Keratinocyte (primary cell): ENCODE measurements around the gene FBN1. TPM values are rescaled to one million over a fixed set of nuclear protein-coding genes. Genes with fewer than 3 reads are reported as not detected.

Source experiments
- DNase-seq: peaks from one replicate; pipeline ENCODE4 v3.0.0-alpha.2; 2011; ENCODE audit warnings: low read depth, missing footprints, low spot score
- FAIRE-seq: peaks from 2 replicates; lab custom pipeline; 2011; peaks lifted over from hg19 to GRCh38; lab: Jason Lieb, UNC
- H2AFZ ChIP-seq: 2 replicates; pipeline ENCODE4 v1.6.0; 2012; ENCODE audit warnings: low read length, control low read depth, inconsistent platforms; ENCODE audit not compliant: control insufficient read depth
- H3K27ac ChIP-seq: 2 replicates; pipeline ENCODE4 v1.5.1; 2011; ENCODE audit warnings: low read length; ENCODE audit not compliant: control insufficient read depth, insufficient read depth
- H3K27me3 ChIP-seq: 3 replicates; pipeline ENCODE4 v1.6.0; 2011; ENCODE audit warnings: low read length; ENCODE audit not compliant: control insufficient read depth, insufficient read depth; ENCODE audit errors: extremely low read depth
- H3K36me3 ChIP-seq, 2 experiments: 2 replicates in 1 of 2; 3 replicates in 1 of 2; pipeline ENCODE4 v1.5.1; 2011; ENCODE audit warnings: low read length in 2 of 2, mild to moderate bottlenecking in 1 of 2; ENCODE audit not compliant: control insufficient read depth in 2 of 2, insufficient read depth in 2 of 2; ENCODE audit errors: extremely low read depth in 1 of 2
- H3K4me1 ChIP-seq: 3 replicates; pipeline ENCODE4 v1.5.1; 2011; ENCODE audit warnings: low read length; ENCODE audit not compliant: control insufficient read depth, insufficient read depth; ENCODE audit errors: extremely low read depth
- H3K4me2 ChIP-seq: 3 replicates; pipeline ENCODE4 v1.6.0; 2011; ENCODE audit warnings: low read depth, low read length; ENCODE audit not compliant: control insufficient read depth, insufficient read depth; ENCODE audit errors: extremely low read depth
- H3K4me3 ChIP-seq, 3 experiments: fragments of 200-600 bp in 1 of 3; sonication (generic) in 1 of 3; 2 replicates in 2 of 3; 3 replicates in 1 of 3; pipeline ENCODE4 v1.5.1; 2011 to 2016; ENCODE audit warnings: low read length in 3 of 3, mild to moderate bottlenecking in 3 of 3, control low read depth in 2 of 3, inconsistent platforms in 1 of 3, low read depth in 1 of 3, mixed read lengths in 1 of 3, mixed run types in 1 of 3, moderate library complexity in 1 of 3; ENCODE audit not compliant: control insufficient read depth in 2 of 3, insufficient read depth in 2 of 3; ENCODE audit errors: extremely low read depth in 1 of 3
- H3K79me2 ChIP-seq: 2 replicates; pipeline ENCODE4 v1.6.0; 2012; ENCODE audit warnings: low read length; ENCODE audit not compliant: control insufficient read depth, insufficient read depth
- H3K9ac ChIP-seq: 3 replicates; pipeline ENCODE4 v1.6.0; 2011; ENCODE audit warnings: low read length; ENCODE audit not compliant: control insufficient read depth, insufficient read depth; ENCODE audit errors: extremely low read depth
- H3K9me1 ChIP-seq: 3 replicates; pipeline ENCODE4 v1.6.0; 2011; ENCODE audit warnings: low read length; ENCODE audit not compliant: control insufficient read depth, insufficient read depth; ENCODE audit errors: extremely low read depth
- H3K9me3 ChIP-seq: 2 replicates; pipeline ENCODE4 v1.5.1; 2012; ENCODE audit warnings: low read depth, low read length; ENCODE audit not compliant: control insufficient read depth
- H4K20me1 ChIP-seq: 3 replicates; pipeline ENCODE4 v1.6.0; 2011; ENCODE audit warnings: low read length; ENCODE audit not compliant: control insufficient read depth, insufficient read depth; ENCODE audit errors: extremely low read depth
- CTCF ChIP-seq, 3 experiments: IDR thresholded peaks in 1 of 3; conservative IDR thresholded peaks in 1 of 3; optimal IDR thresholded peaks in 1 of 3; 2 replicates in 2 of 3; 3 replicates in 1 of 3; pipeline versions ENCODE3 to v1.5.1; 2011; ENCODE audit warnings: low read length in 3 of 3, mild to moderate bottlenecking in 3 of 3, moderate library complexity in 2 of 3, control low read depth in 1 of 3, inconsistent platforms in 1 of 3; ENCODE audit not compliant: insufficient read depth in 2 of 3; ENCODE audit errors: extremely low read depth in 1 of 3
- EZH2 ChIP-seq: IDR thresholded peaks from one replicate; pipeline ENCODE4 v1.6.1; 2012; ENCODE audit warnings: inconsistent platforms, mild to moderate bottlenecking, low read length, moderate library complexity
- dilution Hi-C: fragments of 300-500 bp; cut with MboI; formaldehyde crosslinking; loops from one replicate; pipeline ENCODE4 v1.7.0; 2020; ENCODE audit warnings: low sequenced_read_pairs; ENCODE audit not compliant: extremely low pct_ligation_motif_present
- polyA plus RNA-seq, 5 experiments: library from polyadenylated mRNA; depleted of rRNA in 3 of 5; stranded (reverse) in 3 of 5; stranded (forward) in 1 of 5; unstranded in 1 of 5; fragments of >200 nt; gene quantifications; 1 replicate in 1 of 5; 2 replicates in 3 of 5; 3 replicates in 1 of 5; pipeline versions ENCODE4 v1.2.1 to v1.2.3, GENCODE V29; 2011 to 2012; ENCODE audit warnings: missing spikeins in 2 of 5, low read depth in 1 of 5, low replicate concordance in 1 of 5

FBN1 gene
- polyA plus RNA-seq, 1 donor (not counting 4 experiments of a cell fraction or from before 2014, with no cell fraction given): 3.5 TPM

GRCh38 chr15:48406911-48407310 lies 238.6 kb downstream of the FBN1 start:
- Histone ChIP-seq H3K4me2 (no peak overlapping the region), H3K27ac (no peak overlapping the region), H3K9me1 (no peaks in the 10 kb centered on the region), H3K9ac (no peak overlapping the region), H4K20me1 (no peaks in the 10 kb centered on the region), H3K4me1 (peaks cover 6% of the 10 kb centered on the region), H3K27me3 (no peaks in the 10 kb centered on the region), H3K36me3 (no peaks in the 10 kb centered on the region), H2AFZ (no peak overlapping the region), H3K79me2 (no peaks in the 10 kb centered on the region), H3K4me3 (no peak overlapping the region), H3K9me3 (no peaks in the 10 kb centered on the region)
- FAIRE-seq: no peak
- TF ChIP-seq CTCF (optimal IDR thresholded peaks at IDR 0.05 in 1 of 3, IDR thresholded peaks at IDR 0.05 in 1 of 3, conservative IDR thresholded peaks at IDR 0.05 in 1 of 3; ENCODE audit: extremely low read depth in 1 of 3, insufficient read depth in 2 of 3, low read length in 3 of 3) (peak; percentile 16 to 26 (median 26)), EZH2 (no peak)
- DNase-seq: no peak
- dilution Hi-C loops: no loop called here

GRCh38 chr15:48406266-48406891 lies 239.1 kb downstream of the FBN1 start:
- no peak overlapping the region for H3K27ac ChIP-seq
- no peaks in the 10 kb centered on the region for H4K20me1 ChIP-seq
- H3K4me2 ChIP-seq: no peak overlapping the region
- H3K9ac ChIP-seq: no peak overlapping the region
- no peaks in the 10 kb centered on the region for H3K9me1 ChIP-seq
- FAIRE-seq: no peak
- H3K4me3 ChIP-seq: no peak overlapping the region
- H3K4me1 ChIP-seq: peaks cover 6% of the 10 kb centered on the region
- no peak for DNase-seq
- TF ChIP-seq CTCF (optimal IDR thresholded peaks at IDR 0.05 in 1 of 3, IDR thresholded peaks at IDR 0.05 in 1 of 3, conservative IDR thresholded peaks at IDR 0.05 in 1 of 3; ENCODE audit: extremely low read depth in 1 of 3, insufficient read depth in 2 of 3, low read length in 3 of 3) (no peak), EZH2 (no peak)
- no peaks in the 10 kb centered on the region for H3K9me3 ChIP-seq
- no peaks in the 10 kb centered on the region for H3K27me3 ChIP-seq
- dilution Hi-C loops: no loop called here
- H3K79me2 ChIP-seq: no peaks in the 10 kb centered on the region
- no peak overlapping the region for H2AFZ ChIP-seq
- no peaks in the 10 kb centered on the region for H3K36me3 ChIP-seq
